ENCODE measurements around the gene BCL3.

The BCL3 gene

DNA sequence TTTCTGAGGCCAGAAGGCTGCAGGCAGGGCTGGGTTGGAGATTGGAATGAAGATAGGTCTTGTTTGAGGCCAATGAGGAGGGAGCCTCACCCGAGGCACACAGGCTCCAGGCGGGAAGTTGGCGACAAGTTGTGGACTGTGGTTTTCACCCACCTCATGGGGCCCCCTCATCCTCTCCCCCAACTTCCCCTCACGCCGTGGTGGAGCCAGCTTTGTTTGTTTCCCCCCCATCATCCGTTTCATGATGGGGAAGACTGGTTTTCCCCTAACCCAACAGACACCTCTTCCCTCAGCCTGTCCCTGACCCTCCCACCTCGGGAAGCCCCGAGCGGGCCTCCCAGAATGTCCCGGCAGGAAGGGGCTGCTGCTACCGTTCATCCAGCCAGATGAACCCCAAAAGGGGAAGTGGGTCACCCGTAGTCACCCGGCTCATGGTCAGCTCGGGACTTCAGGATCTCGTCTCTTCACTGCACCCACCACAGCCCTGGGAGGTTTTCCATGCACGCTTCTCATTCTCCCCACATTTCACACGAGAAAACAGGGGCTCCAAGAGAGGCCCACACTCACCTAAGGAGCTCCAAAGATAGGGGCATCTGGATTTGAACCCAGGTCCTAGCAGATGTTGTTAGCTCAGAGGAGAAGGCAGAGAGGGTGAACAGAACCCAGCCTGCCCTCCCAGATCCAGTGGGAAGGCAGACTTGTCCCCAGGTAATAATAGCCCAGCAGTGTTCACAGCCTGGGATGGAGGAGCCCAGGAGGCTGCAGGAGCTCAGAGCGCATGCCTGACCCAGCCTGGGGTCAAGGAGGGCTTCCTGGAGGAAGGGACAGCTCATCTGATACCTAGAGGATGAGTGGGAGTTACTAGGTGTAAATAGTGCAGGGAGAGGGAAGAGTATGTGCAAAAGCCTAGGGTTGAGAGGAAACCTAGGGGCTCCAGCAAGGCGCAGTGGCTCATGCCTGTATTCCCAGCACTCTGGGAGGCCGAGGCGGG is 26.1 kb upstream of the BCL3 start:
- DNase-seq = no peak

DNA sequence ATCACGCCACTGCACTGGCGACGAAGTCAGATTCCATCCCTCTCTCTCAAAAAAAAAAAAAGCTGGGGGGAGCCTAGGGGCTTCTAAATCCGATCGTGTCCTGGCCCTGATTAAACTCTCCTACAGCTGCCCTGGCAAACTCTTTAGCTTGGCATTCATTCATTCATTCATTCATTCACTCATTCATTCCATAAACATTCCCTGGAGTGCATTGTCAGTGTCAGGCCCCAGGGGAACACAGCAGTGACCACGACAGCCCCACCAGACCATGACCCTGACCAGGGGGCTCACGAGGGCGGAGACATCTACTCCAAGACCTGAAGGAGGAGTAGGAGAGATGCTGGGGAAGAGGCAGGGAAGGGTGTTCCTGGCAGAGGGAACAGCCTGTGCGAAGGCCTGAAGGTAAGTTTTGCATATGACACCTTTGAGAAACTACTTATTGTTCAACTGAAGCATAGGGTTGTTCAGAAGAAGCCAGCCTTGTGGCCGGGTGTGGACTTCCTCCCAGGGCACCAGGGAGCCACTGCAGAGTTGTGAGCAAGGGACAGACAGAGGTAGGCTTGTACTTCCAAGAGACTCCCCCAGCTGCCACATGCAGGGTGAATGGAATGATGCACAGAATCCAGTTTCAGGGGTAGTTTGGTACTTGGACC is 25.1 kb upstream of the BCL3 start:
- DNase-seq = no peak

DNA sequence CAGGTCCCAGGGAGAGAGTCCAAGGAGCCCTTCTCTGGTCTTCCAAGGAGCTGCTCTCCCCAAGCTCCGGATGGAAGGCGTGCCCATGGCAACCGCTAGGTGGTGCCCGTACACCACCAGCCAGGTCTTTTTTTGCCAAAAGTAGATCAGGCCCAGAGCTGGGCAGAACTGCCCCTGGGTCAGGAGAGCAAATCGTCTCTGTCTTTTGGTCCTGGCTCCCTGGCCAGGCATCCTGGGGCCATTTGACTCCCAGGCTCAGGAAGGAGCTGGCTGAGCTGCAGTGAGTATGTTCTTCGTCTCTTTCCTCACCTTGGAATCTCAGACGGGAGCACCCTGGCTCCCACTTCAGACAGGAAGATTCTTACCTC is 24.6 kb upstream of the BCL3 start:
- DNase-seq = peak; percentile 72

DNA sequence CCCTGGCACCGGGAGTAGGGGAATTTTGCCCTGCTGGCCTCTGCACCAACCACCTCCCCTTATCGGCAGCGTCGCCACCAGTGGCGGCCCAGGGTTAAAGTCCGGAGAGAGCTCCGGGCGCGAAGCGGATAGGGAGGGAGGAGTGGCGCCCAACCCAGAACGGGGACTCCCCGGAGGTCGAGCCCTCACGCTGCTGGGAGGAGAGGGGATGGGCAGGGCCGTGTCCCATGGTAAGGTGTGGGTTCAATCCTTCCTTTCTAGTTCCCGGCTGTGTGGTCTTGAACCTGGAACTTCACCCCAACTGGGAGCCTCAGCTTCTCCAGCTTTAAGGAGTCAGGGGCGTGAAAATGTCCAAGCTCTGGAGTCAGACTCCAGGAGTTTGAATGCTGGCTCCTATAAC is 23.3 kb upstream of the BCL3 start:
- peak; percentile 52 for DNase-seq

DNA sequence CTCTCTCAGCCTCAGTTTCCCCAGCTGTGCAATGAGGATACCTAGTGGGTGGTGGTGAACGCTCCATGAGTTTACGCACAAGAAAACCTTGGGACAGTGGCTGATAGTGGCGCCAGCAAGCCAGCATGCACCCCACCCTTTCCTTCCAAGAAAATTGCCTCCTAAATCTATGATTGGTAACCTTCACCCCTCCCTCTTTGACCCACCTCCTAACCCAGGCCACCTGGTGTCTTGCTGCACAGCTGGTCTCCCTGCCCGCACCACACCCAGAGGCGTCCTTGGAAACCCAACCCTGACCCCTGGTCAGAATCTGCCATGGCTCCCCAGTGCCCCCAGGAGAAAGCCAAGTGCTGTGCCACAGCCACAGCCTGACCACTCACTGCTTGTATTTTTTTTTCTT is 22.8 kb upstream of the BCL3 start:
- peak; percentile 35 for DNase-seq

DNA sequence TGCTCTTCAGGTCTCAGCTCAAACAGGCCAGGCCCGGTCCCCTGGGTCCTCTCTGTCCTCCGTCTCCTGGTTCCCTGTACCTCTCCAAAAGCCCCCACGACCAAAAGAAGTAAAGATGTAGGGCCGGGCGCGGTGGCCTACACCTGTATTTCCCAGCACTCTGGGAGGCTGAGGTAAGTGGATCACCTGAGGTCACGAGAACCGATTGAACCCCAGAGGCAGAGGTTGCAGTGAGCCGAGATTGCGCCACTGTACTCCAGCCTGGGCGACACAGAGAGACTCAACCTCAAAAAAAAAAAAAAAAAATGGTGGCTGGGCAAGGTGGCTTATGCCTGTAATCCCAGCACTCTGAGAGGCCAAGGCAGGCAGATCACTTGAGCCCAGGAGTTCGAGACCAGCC is 22.0 kb upstream of the BCL3 start:
- no peak for DNase-seq

DNA sequence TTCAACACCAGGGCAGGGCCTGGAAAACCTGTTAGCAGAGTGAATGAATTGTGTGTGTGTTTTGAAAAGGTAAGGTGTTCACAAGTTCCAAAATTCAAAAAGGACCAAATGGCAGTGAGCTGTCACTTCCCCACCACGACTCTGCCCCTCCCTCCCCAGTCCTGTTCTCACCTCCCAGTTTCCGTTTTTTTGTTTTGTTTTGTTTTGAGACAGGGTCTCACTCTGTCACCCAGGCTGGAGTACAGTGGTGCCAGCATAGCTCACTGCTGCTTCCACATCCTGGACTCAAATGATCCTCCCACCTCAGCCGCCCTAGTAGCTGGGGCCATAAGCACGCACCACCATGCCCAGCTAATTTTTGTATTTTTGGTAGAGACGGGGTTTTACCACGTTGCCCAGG is 20.3 kb upstream of the BCL3 start:
- no peak for DNase-seq

DNA sequence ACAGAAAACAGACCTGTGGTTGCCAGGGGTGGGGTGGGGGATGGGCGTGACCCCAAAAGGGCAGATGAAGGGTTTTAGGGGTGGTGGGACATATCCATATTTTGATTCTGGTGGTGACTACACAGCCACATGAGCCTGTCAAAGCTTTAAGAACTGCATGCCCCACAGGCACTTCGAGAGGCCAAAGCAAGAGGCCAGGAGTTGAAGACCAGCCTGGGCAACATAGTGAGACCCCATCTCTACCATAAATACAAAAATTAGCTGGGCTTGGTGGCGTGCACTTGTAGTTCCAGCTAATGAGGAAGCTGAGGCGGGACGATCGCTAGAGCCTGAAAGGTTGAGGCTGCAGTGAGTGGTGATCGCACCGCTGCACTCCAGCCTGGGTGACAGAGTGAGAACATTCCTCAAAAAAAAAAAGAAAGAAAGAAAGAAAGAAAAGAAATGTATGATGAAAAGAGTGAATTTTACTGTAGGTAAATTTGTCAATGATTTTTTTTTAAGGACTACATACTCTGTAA is 18.9 kb upstream of the BCL3 start:
- no peak for DNase-seq

DNA sequence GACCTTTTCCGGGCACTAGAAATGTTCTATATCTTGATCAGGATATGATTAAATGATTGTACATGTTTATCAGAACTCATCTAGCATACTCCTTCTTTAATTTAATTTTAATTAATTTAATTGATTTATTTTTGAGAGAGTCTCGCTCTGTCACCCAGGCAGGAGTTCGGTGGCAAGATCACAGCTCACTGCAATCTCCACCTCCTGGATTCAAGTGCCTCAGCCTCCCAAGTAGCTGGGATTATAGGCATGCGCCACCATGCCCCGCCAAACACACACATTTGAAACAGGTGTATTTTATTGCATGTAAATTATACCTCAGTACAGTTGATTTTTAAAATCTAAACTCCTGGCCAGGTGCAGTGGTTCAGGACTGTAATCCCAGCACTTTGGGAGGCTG is 17.4 kb upstream of the BCL3 start:
- DNase-seq = no peak

DNA sequence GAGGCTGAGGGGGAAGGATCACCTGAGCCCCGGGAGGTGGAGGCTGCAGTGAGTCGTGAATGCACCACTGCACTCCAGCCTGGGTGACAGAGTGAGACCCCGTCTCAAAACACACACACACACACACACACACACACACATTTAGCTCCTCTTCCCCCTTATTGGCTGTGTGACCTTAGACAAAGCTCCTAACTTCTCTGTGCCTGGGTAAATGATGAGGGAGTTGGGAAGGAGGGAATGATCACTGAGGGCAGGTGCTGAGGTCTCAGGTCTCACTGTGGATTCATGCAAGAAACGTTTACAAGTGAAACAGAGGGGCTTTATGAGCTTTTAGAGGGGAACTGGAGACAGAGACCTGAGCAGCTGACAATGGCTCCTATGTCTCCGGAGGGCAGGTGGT is 16.9 kb upstream of the BCL3 start:
- DNase-seq = no peak

DNA sequence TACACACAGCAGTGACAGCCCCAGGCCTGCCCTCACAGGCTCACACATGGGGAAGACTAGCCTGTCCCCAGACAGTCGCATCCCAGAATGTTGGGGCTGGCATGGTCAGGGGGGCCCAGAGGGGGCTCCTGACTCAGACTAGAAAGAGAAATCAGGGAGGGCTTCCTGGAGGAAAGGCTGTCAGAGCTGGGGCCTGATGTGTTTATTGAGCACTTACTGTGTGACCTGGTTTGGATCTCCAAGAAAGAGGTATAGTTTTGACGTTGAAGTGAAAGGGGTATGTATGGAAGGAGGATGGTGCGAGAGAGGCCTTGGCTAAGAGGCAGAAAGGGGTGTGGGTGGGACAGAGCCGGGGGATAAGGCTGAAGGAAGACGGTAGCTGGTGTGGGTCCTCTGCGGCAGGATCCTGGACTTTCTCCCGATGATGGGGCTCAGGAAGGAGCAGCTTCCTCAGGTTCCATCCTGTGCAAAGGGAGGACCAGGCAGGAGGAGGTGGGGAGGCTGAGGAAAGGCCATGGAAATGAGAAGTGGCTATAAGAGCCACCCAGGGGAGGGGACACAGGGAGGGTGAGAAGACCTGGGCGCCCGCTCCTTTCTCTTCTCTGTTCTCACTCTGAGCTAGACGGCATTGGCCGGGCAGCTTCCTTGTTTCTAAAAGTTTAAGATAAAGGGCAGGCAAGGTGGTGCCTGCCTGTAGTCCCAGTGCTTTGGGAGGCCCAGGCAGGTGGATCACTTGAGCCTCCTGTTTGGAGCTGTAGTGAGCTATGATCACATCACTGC is 16.1 kb upstream of the BCL3 start:
- no peak for DNase-seq

DNA sequence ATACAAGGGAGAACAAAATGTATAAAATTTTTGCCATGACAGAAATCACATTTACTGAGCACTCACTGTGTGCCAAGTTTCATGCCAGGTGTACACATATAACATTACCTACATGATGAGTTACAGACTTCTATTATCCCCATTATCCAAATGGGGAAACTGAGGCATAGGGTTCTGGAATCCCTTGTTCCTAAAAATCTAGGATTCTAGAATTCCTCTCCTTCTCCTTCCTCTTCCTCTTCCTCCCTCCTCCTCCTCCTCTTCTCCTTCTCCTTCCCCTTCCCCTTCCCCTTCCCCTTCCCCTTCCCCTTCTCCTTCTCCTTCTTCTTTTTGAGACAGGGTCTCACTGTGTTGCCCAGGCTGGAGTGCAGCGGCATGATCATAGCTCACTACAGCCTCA is 14.2 kb upstream of the BCL3 start:
- DNase-seq = no peak

DNA sequence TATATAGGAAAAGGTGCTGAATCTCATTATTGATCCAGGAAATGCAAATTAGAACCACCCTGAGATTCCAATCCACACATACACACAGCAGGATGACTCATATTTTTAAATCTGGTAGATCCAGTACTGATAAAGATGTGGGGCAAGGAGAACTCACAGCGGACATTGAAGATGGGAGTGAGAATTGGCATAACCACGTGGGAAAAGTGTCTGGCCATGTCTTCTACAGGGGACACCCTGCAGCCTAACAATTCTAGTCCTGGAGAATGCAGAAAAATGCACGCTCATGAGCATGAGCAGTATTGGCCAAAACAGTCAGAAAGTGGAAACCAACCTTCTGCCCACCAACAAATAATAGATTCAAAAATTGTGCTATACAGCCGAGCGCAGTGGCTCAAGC is 13.5 kb upstream of the BCL3 start:
- DNase-seq = no peak

DNA sequence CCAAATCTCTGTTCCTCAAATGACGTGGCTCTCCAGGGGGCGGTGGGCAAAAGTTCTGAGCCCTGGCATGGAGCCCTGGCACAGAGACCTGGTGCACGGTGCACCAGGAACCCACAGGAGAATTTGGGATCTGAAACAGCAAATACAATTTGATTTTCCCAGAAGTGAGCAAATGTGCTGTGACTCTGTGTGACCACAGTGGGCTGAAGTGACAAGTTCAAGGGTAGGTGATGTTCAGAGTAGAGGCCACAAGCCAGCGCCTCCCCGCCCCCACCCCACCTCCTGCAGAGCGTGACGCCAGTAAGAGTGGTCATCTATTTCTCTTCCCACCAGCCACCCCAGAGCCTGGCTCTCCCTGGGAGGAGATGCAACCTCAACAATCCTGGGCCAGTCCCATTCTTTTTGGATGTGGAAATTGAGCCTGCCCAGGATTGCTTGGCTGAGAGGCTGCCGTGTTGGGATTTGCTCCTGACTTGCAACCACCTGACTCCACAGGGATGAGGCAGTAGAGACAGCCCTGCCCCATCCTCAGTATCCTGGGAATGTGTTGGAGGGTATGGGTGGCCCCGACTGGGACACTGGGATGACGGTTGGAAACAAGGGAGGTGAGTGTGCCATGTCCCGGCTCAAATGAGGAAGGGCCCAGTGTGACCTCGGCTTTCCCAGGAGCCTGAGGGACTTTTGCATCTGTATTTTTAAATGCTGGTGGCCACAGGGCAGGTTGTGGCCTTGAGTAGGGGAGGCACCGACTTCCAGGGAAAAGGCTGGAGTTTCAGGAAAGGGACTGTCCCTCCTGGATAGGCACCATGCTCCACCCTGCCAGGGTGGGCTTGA is 11.1 kb upstream of the BCL3 start:
- DNase-seq = no peak

DNA sequence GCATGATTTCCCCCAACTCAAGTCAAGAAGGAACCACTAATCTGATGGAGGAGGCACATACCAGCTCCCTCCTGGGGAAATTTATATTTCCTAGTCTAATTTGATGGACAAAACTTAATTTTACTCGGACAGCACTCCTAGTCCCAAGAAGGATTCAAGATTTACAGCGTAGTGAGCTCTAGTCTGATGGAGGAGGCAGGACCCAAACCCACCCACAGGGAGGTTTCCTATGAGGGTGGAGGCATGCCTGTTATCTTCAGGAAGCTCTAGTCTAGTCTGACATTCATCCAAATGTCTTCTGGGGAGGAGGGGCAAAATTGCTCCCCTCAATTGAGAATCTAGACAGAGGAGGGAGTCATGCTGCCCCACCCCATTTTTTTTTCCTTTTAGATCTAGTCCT is 10.4 kb upstream of the BCL3 start:
- DNase-seq = no peak

DNA sequence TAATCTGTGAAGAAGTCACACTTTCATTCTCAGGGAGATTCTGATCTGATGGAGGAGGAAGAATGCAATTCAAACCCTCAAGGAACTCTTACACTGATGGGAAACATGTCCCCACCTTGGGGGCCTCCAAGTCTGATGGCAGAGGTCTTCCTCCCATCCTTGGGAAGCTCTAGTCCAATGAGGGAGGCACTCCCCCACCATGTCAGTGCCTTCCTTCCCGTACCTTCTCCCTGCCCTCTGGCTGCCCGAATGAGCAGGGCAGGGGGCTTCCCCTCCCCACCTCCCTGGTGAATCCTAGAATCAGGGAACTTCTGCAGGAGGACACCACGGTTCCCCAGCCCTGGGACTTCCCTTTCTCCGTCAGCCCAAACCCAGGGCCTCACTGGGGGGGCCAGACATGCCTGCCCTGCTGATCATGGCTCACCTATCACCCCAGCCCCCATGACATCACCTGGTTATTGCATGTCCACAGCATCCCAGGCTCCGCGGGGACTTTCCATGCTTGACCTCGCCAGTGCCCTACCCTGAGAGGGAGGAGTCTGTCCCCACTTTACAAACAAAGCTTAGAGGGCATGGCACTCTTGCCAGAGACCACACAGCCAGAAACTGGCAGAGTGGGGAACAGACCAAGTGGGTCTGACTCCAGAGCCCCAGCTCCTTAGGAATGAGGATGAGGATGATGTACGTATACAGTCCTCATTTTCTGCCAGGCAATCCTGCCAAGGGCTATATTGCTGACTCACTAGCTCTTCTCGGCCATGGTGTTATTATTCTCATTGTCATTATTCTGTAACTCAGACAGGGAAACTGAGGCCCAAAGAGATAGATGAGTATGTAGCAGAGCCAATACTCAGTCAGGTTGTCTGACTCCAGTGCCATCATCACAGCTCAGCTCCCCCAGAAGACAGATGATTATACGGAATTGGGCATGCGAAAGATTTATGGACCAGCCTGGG is 9.6 kb upstream of the BCL3 start:
- DNase-seq = peak; percentile 29

DNA sequence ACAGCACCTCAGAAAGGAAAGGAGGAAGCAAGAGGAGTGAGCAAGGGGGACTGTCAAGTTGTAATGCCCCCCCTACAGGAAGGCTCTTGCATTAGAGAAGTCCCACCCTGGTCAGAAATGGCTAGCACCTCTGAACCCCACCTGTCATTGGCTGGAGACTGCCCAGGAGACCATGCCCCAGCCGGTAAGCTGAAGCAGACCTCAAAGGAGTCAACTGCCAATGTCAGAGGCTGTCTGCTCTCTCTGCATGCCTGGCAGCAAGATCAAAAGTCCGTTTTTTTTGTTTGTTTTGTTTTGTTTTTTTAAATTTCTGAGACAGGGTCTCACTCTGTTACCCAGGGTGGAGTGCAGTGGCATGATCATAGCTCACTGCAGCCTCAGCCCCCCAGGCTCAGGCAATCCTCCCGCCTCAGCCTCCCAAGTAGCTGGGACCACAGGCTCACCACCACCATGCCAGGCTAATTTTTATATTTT is 8.1 kb upstream of the BCL3 start:
- DNase-seq = no peak

DNA sequence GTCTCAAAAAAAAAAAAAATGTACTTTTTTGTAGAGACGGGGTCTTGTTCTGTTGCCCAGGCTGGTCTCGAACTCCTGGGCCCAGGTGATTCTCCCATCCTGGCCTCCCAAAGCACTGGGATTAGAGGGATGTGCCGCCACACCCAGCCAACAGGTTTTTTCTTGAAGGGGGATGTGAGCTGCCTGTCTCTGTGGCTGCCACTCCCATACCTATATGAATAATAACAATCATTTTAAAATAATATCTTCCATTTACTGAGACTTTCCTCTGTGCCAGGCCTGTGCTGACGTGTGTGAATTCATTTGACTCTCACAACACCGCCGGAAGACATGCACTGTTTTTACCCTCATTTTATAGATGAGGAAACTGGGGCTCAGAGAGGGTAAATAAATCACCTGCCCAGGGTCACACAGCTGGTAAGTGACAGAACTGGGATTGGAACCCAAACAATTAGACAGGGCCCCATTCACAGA is 7.2 kb upstream of the BCL3 start:
- no peak for DNase-seq

DNA sequence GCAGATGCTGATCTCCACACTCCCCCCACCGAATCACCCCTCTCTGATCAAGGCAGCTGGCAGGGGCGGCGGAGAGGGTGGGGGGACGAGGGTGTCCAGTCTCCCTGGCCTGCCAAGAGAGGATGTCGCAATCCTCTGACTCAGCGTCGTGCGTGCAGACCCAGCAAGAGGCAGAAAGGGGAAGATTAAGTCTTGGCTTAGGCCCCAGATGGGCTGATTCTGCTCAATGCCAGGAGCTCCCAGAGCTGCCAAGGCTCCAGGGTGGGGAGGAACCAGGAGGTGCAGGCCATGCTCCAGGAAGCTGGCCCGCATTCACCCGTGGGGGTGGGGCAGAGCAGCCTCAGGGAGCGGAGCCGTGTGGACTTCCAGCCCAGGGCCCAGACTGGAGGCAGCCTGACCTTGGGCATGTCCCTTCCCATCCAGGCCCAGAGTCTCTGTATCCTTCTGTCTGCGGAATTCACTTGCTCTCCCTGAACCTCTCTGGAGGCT is 6.6 kb upstream of the BCL3 start:
- peak; percentile 84 for DNase-seq

DNA sequence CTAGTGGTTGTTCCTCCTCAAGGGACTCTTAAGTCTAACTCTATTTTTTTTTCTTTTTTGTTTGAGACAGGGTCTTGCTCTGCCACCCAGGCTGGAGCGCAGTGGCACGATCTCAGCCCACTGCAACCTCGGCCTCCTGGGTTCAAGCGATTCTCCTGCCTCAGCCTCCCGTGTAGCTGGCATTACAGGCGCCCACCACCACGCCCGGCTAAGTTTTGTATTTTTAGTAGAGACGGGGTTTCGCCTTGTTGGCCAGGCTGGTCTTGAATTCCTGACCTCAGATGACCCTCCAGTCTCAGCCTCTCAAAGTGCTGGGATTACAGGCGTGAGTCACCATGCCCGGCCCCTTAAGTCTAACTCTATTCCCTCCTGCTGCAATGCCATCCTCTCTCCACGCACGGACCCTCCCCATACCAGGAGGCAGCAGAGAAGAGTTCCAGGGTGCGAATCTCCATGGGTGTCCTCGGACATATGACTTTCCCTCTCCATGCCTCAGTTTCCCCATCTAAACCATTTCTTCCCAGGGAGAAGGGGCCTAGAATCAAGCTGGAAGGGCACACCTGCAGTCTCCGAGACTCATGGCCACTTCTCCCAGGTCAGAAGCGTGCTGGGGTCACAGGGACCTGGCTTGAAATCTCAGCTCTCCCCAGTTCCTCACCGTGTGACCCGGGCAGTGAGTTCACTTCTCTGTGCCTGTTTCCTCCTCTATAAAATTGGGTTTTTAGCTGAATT is 6.0 kb upstream of the BCL3 start:
- no peak for DNase-seq
